Endothelial cell of umbilical vein (primary cell): ENCODE data around the gene MAP1LC3B.

Experiments
- EZH2 ChIP-seq: IDR thresholded peaks from 2 replicates; pipeline ENCODE4 v1.6.1; 2012; ENCODE audit warnings: borderline replicate concordance, low read depth, mild to moderate bottlenecking, moderate library complexity, low read length, inconsistent platforms; ENCODE audit not compliant: severe bottlenecking
- GATA2 ChIP-seq: IDR thresholded peaks from 2 replicates; pipeline ENCODE4 v1.7.0; 2011; ENCODE audit warnings: low read depth, mild to moderate bottlenecking, moderate library complexity, mixed read lengths, low read length; ENCODE audit not compliant: insufficient read length, insufficient read depth
- JUN ChIP-seq: IDR thresholded peaks from 2 replicates; pipeline ENCODE4 v1.6.1; 2011; ENCODE audit warnings: borderline replicate concordance, low read depth; ENCODE audit not compliant: insufficient read length, insufficient read depth
- MAX ChIP-seq: IDR thresholded peaks from 2 replicates; pipeline ENCODE4 v1.6.1; 2011; ENCODE audit not compliant: insufficient read depth, insufficient read length
- POLR2A ChIP-seq: IDR thresholded peaks from 2 replicates; pipeline ENCODE4 v1.6.1; 2012; ENCODE audit warnings: low read depth, mild to moderate bottlenecking, control low read depth, low read length
- POLR2AphosphoS5 ChIP-seq: IDR thresholded peaks from 2 replicates; pipeline ENCODE4 v1.6.1; 2012; ENCODE audit warnings: low read depth, mild to moderate bottlenecking, control low read depth, low read length, moderate library complexity; ENCODE audit not compliant: insufficient read depth
- TF ChIP-seq, protein P1 (sequence below), 2 donors: IDR thresholded peaks; 1 replicate in 1 of 2; 2 replicates in 1 of 2; pipeline ENCODE4 v1.5.1; 2011; ENCODE audit warnings: low read length in 2 of 2, mild to moderate bottlenecking in 2 of 2, moderate library complexity in 2 of 2, control low read depth in 1 of 2, inconsistent platforms in 1 of 2, low read depth in 1 of 2; ENCODE audit not compliant: insufficient read depth in 1 of 2; ENCODE audit errors: extremely low read depth in 1 of 2

GRCh38 chr16:87366930-87367329 lies 25.2 kb upstream of the MAP1LC3B start:
- TF ChIP-seq, protein P1, sequence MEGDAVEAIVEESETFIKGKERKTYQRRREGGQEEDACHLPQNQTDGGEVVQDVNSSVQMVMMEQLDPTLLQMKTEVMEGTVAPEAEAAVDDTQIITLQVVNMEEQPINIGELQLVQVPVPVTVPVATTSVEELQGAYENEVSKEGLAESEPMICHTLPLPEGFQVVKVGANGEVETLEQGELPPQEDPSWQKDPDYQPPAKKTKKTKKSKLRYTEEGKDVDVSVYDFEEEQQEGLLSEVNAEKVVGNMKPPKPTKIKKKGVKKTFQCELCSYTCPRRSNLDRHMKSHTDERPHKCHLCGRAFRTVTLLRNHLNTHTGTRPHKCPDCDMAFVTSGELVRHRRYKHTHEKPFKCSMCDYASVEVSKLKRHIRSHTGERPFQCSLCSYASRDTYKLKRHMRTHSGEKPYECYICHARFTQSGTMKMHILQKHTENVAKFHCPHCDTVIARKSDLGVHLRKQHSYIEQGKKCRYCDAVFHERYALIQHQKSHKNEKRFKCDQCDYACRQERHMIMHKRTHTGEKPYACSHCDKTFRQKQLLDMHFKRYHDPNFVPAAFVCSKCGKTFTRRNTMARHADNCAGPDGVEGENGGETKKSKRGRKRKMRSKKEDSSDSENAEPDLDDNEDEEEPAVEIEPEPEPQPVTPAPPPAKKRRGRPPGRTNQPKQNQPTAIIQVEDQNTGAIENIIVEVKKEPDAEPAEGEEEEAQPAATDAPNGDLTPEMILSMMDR (IDR thresholded peaks at IDR 0.05; ENCODE audit: extremely low read depth in 1 of 2, insufficient read depth in 1 of 2, low read depth in 1 of 2, low read length in 2 of 2) = no peak
- TF ChIP-seq MAX = no peak
- TF ChIP-seq JUN = no peak
- TF ChIP-seq POLR2AphosphoS5 = no peak
- no peak for TF ChIP-seq EZH2
- no peak for TF ChIP-seq GATA2
- no peak for TF ChIP-seq POLR2A
